HepG2 (cell line): ENCODE measurements around the gene SLC35E4. TPM values are rescaled to one million over a fixed set of nuclear protein-coding genes. Genes with fewer than 3 reads are reported as not detected.

ENCODE experiments used
- BHLHE40 ChIP-seq: IDR thresholded peaks from 2 replicates; pipeline ENCODE4 v1.6.1; 2011; ENCODE audit warnings: low read length, improper control_type of control experiment
- CENPX ChIP-seq: sonication (generic); formaldehyde crosslinking; IDR thresholded peaks from 2 replicates; pipeline ENCODE4 v1.9.0; 2021; ENCODE audit warnings: mild to moderate bottlenecking, missing genetic modification reagents, moderate library complexity
- FOSL2 ChIP-seq: sonication (generic); formaldehyde crosslinking; IDR thresholded peaks from 2 replicates; pipeline ENCODE4 v1.4.0; 2020; ENCODE audit warnings: missing genetic modification reagents
- GABPA ChIP-seq, 2 experiments: IDR thresholded peaks; 2 replicates each; pipeline ENCODE4 v1.6.1; 2011 to 2016; ENCODE audit warnings: low read depth in 2 of 2, low read length in 1 of 2, missing biosample characterization in 1 of 2, missing genetic modification characterization in 1 of 2
- GRHL1 ChIP-seq: sonication (generic); formaldehyde crosslinking; conservative IDR thresholded peaks from 2 replicates; pipeline ENCODE4 v1.8.0; 2022; ENCODE audit warnings: missing genetic modification reagents
- HCFC1 ChIP-seq: fragments of 150-350 bp; IDR thresholded peaks from 2 replicates; pipeline ENCODE4 v1.6.1; 2014; ENCODE audit warnings: low read depth, low read length
- PHF5A ChIP-seq: IDR thresholded peaks from one replicate; pipeline ENCODE4 v1.6.1; 2018; ENCODE audit warnings: low read depth, missing genetic modification reagents; ENCODE audit not compliant: unreplicated experiment
- TCF7L2 ChIP-seq: IDR thresholded peaks from 2 replicates; pipeline ENCODE4 v1.6.1; 2011; ENCODE audit warnings: mild to moderate bottlenecking, low read depth, low read length, moderate library complexity
- ZBTB4 ChIP-seq: sonication (generic); formaldehyde crosslinking; IDR thresholded peaks from 2 replicates; pipeline ENCODE4 v1.4.0; 2020; ENCODE audit warnings: missing genetic modification reagents, mild to moderate bottlenecking, borderline replicate concordance
- ZNF510 ChIP-seq: sonication (generic); formaldehyde crosslinking; IDR thresholded peaks from 2 replicates; pipeline ENCODE4 v1.4.0; 2020; ENCODE audit warnings: low read depth, mild to moderate bottlenecking, missing genetic modification reagents
- polyA plus RNA-seq, 8 experiments: library from polyadenylated mRNA; depleted of rRNA in 3 of 8; stranded (reverse) in 7 of 8; unstranded in 1 of 8; fragments of >200 nt; fragmentation: Illumina TruSeq in 4 of 8; extraction: Trizol in 4 of 8; gene quantifications; 2 replicates each; pipeline versions ENCODE4 v1.2.1 to v1.2.3, GENCODE V29; 2011 to 2016; ENCODE audit warnings: low read depth in 4 of 8, missing spikeins in 1 of 8, mixed read lengths in 1 of 8; ENCODE audit not compliant: insufficient read depth in 1 of 8
- total RNA-seq, 5 experiments: library from RNA; depleted of rRNA; stranded (reverse); fragments of >200 nt; fragmentation: Illumina TruSeq; extraction: Trizol; gene quantifications; 2 replicates each; pipeline ENCODE4 v1.2.3, GENCODE V29; 2016; ENCODE audit warnings: low read depth in 1 of 5

The SLC35E4 gene
- total and polyA plus RNA-seq, 2 of the 13 experiments (the other 11 are each of a cell fraction or from before 2014, with no cell fraction given) = 0.07 to 0.15 TPM

- TF ChIP-seq GRHL1 (CRISPR knock-in tag) (no peak), PHF5A (CRISPR knock-in tag) (no peak), ZNF510 (CRISPR knock-in tag) (no peak), HCFC1 (no peak), GABPA (IDR thresholded peaks at IDR 0.05; ENCODE audit: low read depth, low read length) (no peak), GABPA (CRISPR knock-in tag; IDR thresholded peaks at IDR 0.05; ENCODE audit: low read depth) (no peak), FOSL2 (CRISPR knock-in tag) (no peak), CENPX (no peak), ZBTB4 (CRISPR knock-in tag) (no peak), BHLHE40 (no peak), TCF7L2 (no peak)
These were observed 17.3 kb downstream of the SLC35E4 start (continued) for GRCh38 chr22:30652852-30653251.
